Spleen (tissue), 11 donors: ENCODE measurements around the gene NRAP. TPM values are rescaled to one million over a fixed set of nuclear protein-coding genes. Genes with fewer than 3 reads are reported as not detected.
"Not testable (repeated sequence)": the region's sequence is repeated elsewhere in the genome, so short reads cannot be mapped to it uniquely, and the experiment has no call there.

Source experiments
- DNase-seq: peaks from one replicate; pipeline ENCODE4 v3.0.0-alpha.2; 2020
- H3K27ac ChIP-seq, 8 donors: fragments of 200-600 bp; sonication (generic) in 7 of 8; 1 replicate in 4 of 8; 2 replicates in 4 of 8; pipeline versions ENCODE4 v1.5.0 to v1.8.0; 2016 to 2021; ENCODE audit warnings: inconsistent platforms in 4 of 8, mild to moderate bottlenecking in 4 of 8, moderate library complexity in 1 of 8
- H3K27me3 ChIP-seq, 7 donors: fragments of 200-600 bp; sonication (generic) in 6 of 7; replicated peaks in 1 of 7; 1 replicate in 4 of 7; 2 replicates in 3 of 7; pipeline versions ENCODE4 v1.5.0 to v1.8.0; 2016 to 2021; ENCODE audit warnings: inconsistent platforms in 3 of 7, mild to moderate bottlenecking in 1 of 7
- H3K36me3 ChIP-seq, 6 donors: fragments of 200-600 bp; sonication (generic) in 5 of 6; 1 replicate in 4 of 6; 2 replicates in 2 of 6; pipeline versions ENCODE4 v1.5.0 to v1.8.0; 2016 to 2021; ENCODE audit warnings: inconsistent platforms in 2 of 6
- H3K4me1 ChIP-seq, 6 donors: fragments of 200-600 bp; sonication (generic) in 5 of 6; 1 replicate in 3 of 6; 2 replicates in 3 of 6; pipeline versions ENCODE4 v1.5.0 to v1.8.0; 2016 to 2021; ENCODE audit warnings: inconsistent platforms in 3 of 6
- H3K4me3 ChIP-seq, 8 donors: fragments of 200-600 bp; sonication (generic) in 7 of 8; 1 replicate in 4 of 8; 2 replicates in 4 of 8; pipeline versions ENCODE4 v1.5.0 to v1.8.0; 2016 to 2021; ENCODE audit warnings: inconsistent platforms in 4 of 8, mild to moderate bottlenecking in 4 of 8, moderate library complexity in 2 of 8
- H3K9me3 ChIP-seq, 8 donors: fragments of 200-600 bp; sonication (generic) in 7 of 8; 1 replicate in 4 of 8; 2 replicates in 4 of 8; pipeline versions ENCODE4 v1.5.0 to v1.8.0; 2016 to 2021; ENCODE audit warnings: inconsistent platforms in 4 of 8
- CTCF ChIP-seq, 11 experiments: fragments of 200-600 bp in 7 of 11; fragments of 450-650 bp in 4 of 11; sonication (generic) in 4 of 11; IDR thresholded peaks in 8 of 11; conservative IDR thresholded peaks in 3 of 11; 1 replicate in 7 of 11; 2 replicates in 4 of 11; pipeline versions ENCODE4 v1.4.0 to v1.8.0; 2016 to 2021; ENCODE audit warnings: antibody characterized with exemption in 11 of 11, inconsistent platforms in 4 of 11, mild to moderate bottlenecking in 1 of 11
- POLR2A ChIP-seq, 3 donors: fragments of 450-650 bp; IDR thresholded peaks; one replicate each; pipeline ENCODE4 v1.5.1; 2017; ENCODE audit warnings: antibody characterized with exemption in 3 of 3, mild to moderate bottlenecking in 1 of 3
- POLR2AphosphoS5 ChIP-seq, 3 donors: sonication (generic); formaldehyde crosslinking; IDR thresholded peaks; one replicate each; pipeline ENCODE4 v1.5.1; 2017; ENCODE audit warnings: antibody characterized with exemption in 3 of 3
- WGBS, 5 donors: extraction: QIAGEN DNeasy Blood & Tissue Kit in 3 of 5; methylation state at CpG; one replicate each; pipeline versions ENCODE4 v1.1.5 to v1.1.7; 2013 to 2018; 5-methylcytosine and 5-hydroxymethylcytosine counted together
- intact Hi-C: fragments of 100-400 bp; cut with DNase I; formaldehyde crosslinking; loops from one replicate; pipeline ENCODE4 v1.15.0; 2023; ENCODE audit warnings: low total_unique reads
- polyA plus RNA-seq, 3 donors: library from polyadenylated mRNA; stranded (reverse); fragments of 200-250 nt; gene quantifications; one replicate each; pipeline ENCODE4 v1.2.1, GENCODE V29; 2013
- total RNA-seq, 7 donors: library from RNA; depleted of rRNA in 3 of 7; stranded (reverse); fragments of >200 nt in 3 of 7; fragmentation: NEBNext Ultra II Directional in 4 of 7; extraction: Animal tissue kit (Norgen Biotek cat#: 25700) in 4 of 7; gene quantifications; one replicate each; pipeline versions ENCODE4 v1.1.0 to v1.2.1, GENCODE V29; 2016 to 2021
- donor health status: healthy with polysubstance abuse.
- donor health status: DM: no; HTN: no; CAD: no; lungs with moderate emphysema.
- donor health status: DM: no; HTN: no; CAD: no.
- donor health status: Bipolar disorder and iron deficiency.
- donor health status: healthy.
- donor health status: DM: no; HTN: no; CAD: no.
- donor health status: DM: yes; HTN: yes; CAD: no.

Gene NRAP
- total and polyA plus RNA-seq, 10 donors: 0.03 to 0.13 (median 0.04) TPM; not detected in 6

GRCh38 chr10:113657544-113657943 lies 6.3 kb downstream of the NRAP start:
- no peak for DNase-seq
- TF ChIP-seq POLR2A (IDR thresholded peaks at IDR 0.05): no peak
- Histone ChIP-seq H3K27me3 (no peaks in the 10 kb centered on the region), H3K4me1 (no peaks in the 10 kb centered on the region), H3K27ac (no peak overlapping the region), H3K9me3 (no peaks in the 10 kb centered on the region), H3K4me3 (no peak overlapping the region), H3K36me3 (no peaks in the 10 kb centered on the region)
- intact Hi-C loops: no loop called here

- no peaks in the 10 kb centered on the region for H3K36me3 ChIP-seq
- TF ChIP-seq POLR2AphosphoS5 (IDR thresholded peaks at IDR 0.05) (no peak), CTCF (IDR thresholded peaks at IDR 0.05 in 8 of 11, conservative IDR thresholded peaks at IDR 0.05 in 3 of 11) (no peak), POLR2A (IDR thresholded peaks at IDR 0.05) (no peak)
- H3K4me1 ChIP-seq: no peaks in the 10 kb centered on the region
- H3K27ac ChIP-seq: no peak overlapping the region
- intact Hi-C loops: no loop called here
- 59 to 79% (median 61%) methylated on average over 2 of the region's 2 CpGs for WGBS, 5 donors
- H3K27me3 ChIP-seq: no peaks in the 10 kb centered on the region
- no peak for DNase-seq
- H3K4me3 ChIP-seq: no peak overlapping the region
- H3K9me3 ChIP-seq: no peaks in the 10 kb centered on the region
These were observed 6.9 kb downstream of the NRAP start for GRCh38 chr10:113656896-113657295.

- H3K27ac ChIP-seq, H3K9me3 ChIP-seq, H3K36me3 ChIP-seq, H3K4me1 ChIP-seq, H3K4me3 ChIP-seq, H3K27me3 ChIP-seq, intact Hi-C loops, DNase-seq: not testable (repeated sequence)
- 86 to 92% (median 91%) methylated on average over 3 of the region's 3 CpGs for WGBS, 5 donors
These were observed 11.4 kb downstream of the NRAP start for GRCh38 chr10:113652456-113652855.

GRCh38 chr10:113651898-113652297 lies 11.9 kb downstream of the NRAP start:
- WGBS, 5 donors: 56 to 80% (median 66%) methylated on average over 1 of the region's 1 CpG

GRCh38 chr10:113651021-113651420 lies 12.8 kb downstream of the NRAP start:
- no peak for DNase-seq
- no peaks in the 10 kb centered on the region for H3K36me3 ChIP-seq
- intact Hi-C loops: no loop called here
- TF ChIP-seq POLR2AphosphoS5 (IDR thresholded peaks at IDR 0.05): no peak
- TF ChIP-seq POLR2A (IDR thresholded peaks at IDR 0.05): no peak
- no peak for TF ChIP-seq CTCF (IDR thresholded peaks at IDR 0.05 in 8 of 11, conservative IDR thresholded peaks at IDR 0.05 in 3 of 11)
- no peak overlapping the region for H3K27ac ChIP-seq
- H3K4me1 ChIP-seq: no peaks in the 10 kb centered on the region
- 86 to 93% (median 91%) methylated on average over 2 of the region's 2 CpGs for WGBS, 5 donors
- no peaks in the 10 kb centered on the region for H3K27me3 ChIP-seq
- H3K4me3 ChIP-seq: no peak overlapping the region
- no peaks in the 10 kb centered on the region for H3K9me3 ChIP-seq

More at GRCh38 chr10:113651898-113652297, 11.9 kb downstream of the NRAP start:
- Histone ChIP-seq H3K36me3 (no peaks in the 10 kb centered on the region), H3K27ac (no peak overlapping the region), H3K4me3 (no peak overlapping the region), H3K9me3 (no peaks in the 10 kb centered on the region), H3K27me3 (no peaks in the 10 kb centered on the region), H3K4me1 (no peaks in the 10 kb centered on the region)
- TF ChIP-seq POLR2A (IDR thresholded peaks at IDR 0.05) (no peak), POLR2AphosphoS5 (IDR thresholded peaks at IDR 0.05) (no peak), CTCF (IDR thresholded peaks at IDR 0.05 in 8 of 11, conservative IDR thresholded peaks at IDR 0.05 in 3 of 11) (no peak)
- intact Hi-C loops: no loop called here
- no peak for DNase-seq
